Measurements from ENCODE around the gene FBXO31. TPM values are rescaled to one million over a fixed set of nuclear protein-coding genes. Genes with fewer than 3 reads are reported as not detected.

Gene FBXO31
- total and polyA plus RNA-seq, 2 experiments from 2014 or later = 15.4 to 26.1 TPM

- no peaks in the 10 kb centered on the region for H3K27me3 ChIP-seq
- peak; percentile 63 for TF ChIP-seq CTCF (IDR thresholded peaks at IDR 0.05; ENCODE audit: low read depth, low read length)
- DNase-seq (ENCODE audit: low read depth in 1 of 2, low spot score in 1 of 2) = peak; percentile 96
- peaks cover 7% of the 10 kb centered on the region for H3K4me1 ChIP-seq (ENCODE audit: low read depth)
- peak within 1 kb of the TSS; percentile 79 for H3K4me3 ChIP-seq
- H3K36me3 ChIP-seq = no peaks in the 10 kb centered on the region
- no peaks in the 10 kb centered on the region for H3K9me3 ChIP-seq (ENCODE audit: low read depth)
- H3K27ac ChIP-seq = peak within 1 kb of the TSS; percentile 84
Observed at GRCh38 chr16:87316923-87317749, 66.4 kb downstream of the FBXO31 start, which contains the start of gene C16orf95. C16orf95 (minus strand) TSS chr16:87317392; CDS start chr16:87317242, 150 bp downstream.

GRCh38 chr16:87316450-87316922 is 67.1 kb downstream of the FBXO31 start:
- H3K9me3 ChIP-seq (ENCODE audit: low read depth) = no peaks in the 10 kb centered on the region
- H3K36me3 ChIP-seq = no peaks in the 10 kb centered on the region
- H3K27ac ChIP-seq = peak overlapping the region; percentile 84
- H3K4me3 ChIP-seq = peak overlapping the region; percentile 79
- H3K4me1 ChIP-seq (ENCODE audit: low read depth) = peaks cover 7% of the 10 kb centered on the region
- no peak for TF ChIP-seq CTCF (IDR thresholded peaks at IDR 0.05; ENCODE audit: low read depth, low read length)
- no peaks in the 10 kb centered on the region for H3K27me3 ChIP-seq
- DNase-seq (ENCODE audit: low read depth in 1 of 2, low spot score in 1 of 2) = no peak

DNA sequence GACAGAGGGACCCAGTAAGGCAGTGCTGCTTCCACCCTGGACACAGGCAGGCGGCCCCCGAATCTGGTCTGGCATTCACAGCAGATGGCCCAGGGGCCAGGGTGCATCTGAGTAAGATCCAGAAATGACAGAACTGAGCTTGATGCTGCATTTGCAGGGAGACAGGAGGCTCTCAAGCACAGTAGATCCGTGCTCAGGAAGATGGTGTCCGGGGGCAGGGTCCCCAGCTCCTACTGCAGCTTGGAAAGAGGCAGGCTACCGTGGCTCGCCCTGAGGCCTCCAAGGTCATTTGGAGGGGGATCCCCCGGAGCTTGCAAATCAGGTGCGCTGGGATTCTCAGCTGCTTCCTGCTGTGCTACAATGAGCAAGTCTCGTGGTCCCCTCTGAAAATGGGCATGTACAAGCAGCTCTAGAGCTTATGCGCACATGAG is 68.6 kb downstream of the FBXO31 start:
- TF ChIP-seq CTCF (IDR thresholded peaks at IDR 0.05; ENCODE audit: low read depth, low read length) = no peak
- Histone ChIP-seq H3K36me3 (no peaks in the 10 kb centered on the region), H3K9me3 (ENCODE audit: low read depth) (no peaks in the 10 kb centered on the region), H3K4me1 (ENCODE audit: low read depth) (peaks cover 11% of the 10 kb centered on the region), H3K27me3 (no peaks in the 10 kb centered on the region), H3K27ac (no peak overlapping the region), H3K4me3 (no peak overlapping the region)
- no peak for DNase-seq (ENCODE audit: low read depth in 1 of 2, low spot score in 1 of 2)

GRCh38 chr16:87312008-87312407 is 71.6 kb downstream of the FBXO31 start:
- Histone ChIP-seq H3K27ac (no peak overlapping the region), H3K4me3 (no peak overlapping the region), H3K36me3 (no peaks in the 10 kb centered on the region), H3K9me3 (ENCODE audit: low read depth) (no peaks in the 10 kb centered on the region), H3K4me1 (ENCODE audit: low read depth) (peaks cover 4% of the 10 kb centered on the region), H3K27me3 (no peaks in the 10 kb centered on the region)
- TF ChIP-seq CTCF (IDR thresholded peaks at IDR 0.05; ENCODE audit: low read depth, low read length) = no peak
- DNase-seq (ENCODE audit: low read depth in 1 of 2, low spot score in 1 of 2) = no peak

GRCh38 chr16:87311387-87311786 is 72.2 kb downstream of the FBXO31 start:
- H3K4me3 ChIP-seq = no peak overlapping the region
- DNase-seq (ENCODE audit: low read depth in 1 of 2, low spot score in 1 of 2) = no peak
- H3K9me3 ChIP-seq (ENCODE audit: low read depth) = no peaks in the 10 kb centered on the region
- H3K27ac ChIP-seq = no peak overlapping the region
- H3K4me1 ChIP-seq (ENCODE audit: low read depth) = peaks cover 4% of the 10 kb centered on the region
- no peaks in the 10 kb centered on the region for H3K27me3 ChIP-seq
- TF ChIP-seq CTCF (IDR thresholded peaks at IDR 0.05; ENCODE audit: low read depth, low read length) = no peak
- H3K36me3 ChIP-seq = no peaks in the 10 kb centered on the region
